DOHH2 (cell line): Measurements from ENCODE around the gene TTC28.

Source experiments
- H3F3A ChIP-seq: fragments of 200-600 bp; sonication (generic), shearing (Covaris generic); 2 replicates; pipeline ENCODE4 v1.6.0; 2016; ENCODE audit warnings: antibody characterized with exemption, mild to moderate bottlenecking; ENCODE audit not compliant: control insufficient read depth, insufficient read depth
- H3K27ac ChIP-seq: fragments of 200-600 bp; sonication (generic); 2 replicates; pipeline ENCODE4 v1.5.1; 2014; ENCODE audit warnings: low read depth, mild to moderate bottlenecking, low read length, moderate library complexity
- H3K27me3 ChIP-seq: fragments of 200-600 bp; sonication (generic); 2 replicates; pipeline ENCODE4 v1.6.1; 2014; ENCODE audit warnings: mild to moderate bottlenecking, low read length, mixed read lengths; ENCODE audit not compliant: control insufficient read depth
- H3K36me3 ChIP-seq: fragments of 200-600 bp; sonication (generic); 2 replicates; pipeline ENCODE4 v1.6.1; 2014; ENCODE audit warnings: mild to moderate bottlenecking, low read length, moderate library complexity, mixed read lengths; ENCODE audit not compliant: control insufficient read depth
- H3K4me1 ChIP-seq: fragments of 200-600 bp; sonication (generic); 2 replicates; pipeline ENCODE4 v1.6.1; 2014; ENCODE audit warnings: mild to moderate bottlenecking, low read length, mixed read lengths; ENCODE audit not compliant: control insufficient read depth
- H3K4me2 ChIP-seq: fragments of 200-600 bp; sonication (generic); 2 replicates; pipeline ENCODE4 v1.6.0; 2014; ENCODE audit warnings: mild to moderate bottlenecking, low read length, moderate library complexity
- H3K4me3 ChIP-seq: fragments of 200-600 bp; sonication (generic); 2 replicates; pipeline ENCODE4 v1.5.1; 2014; ENCODE audit warnings: mild to moderate bottlenecking, low read length, mixed read lengths
- H3K79me2 ChIP-seq: fragments of 200-600 bp; sonication (generic); 2 replicates; pipeline ENCODE4 v1.6.1; 2014; ENCODE audit warnings: mild to moderate bottlenecking, low read length, mixed read lengths; ENCODE audit not compliant: control insufficient read depth
- H3K9me2 ChIP-seq: fragments of 200-600 bp; sonication (generic); replicated peaks from 2 replicates; pipeline ENCODE4 v1.6.1; 2014; ENCODE audit warnings: mild to moderate bottlenecking, low read length, mixed read lengths; ENCODE audit not compliant: control insufficient read depth
- H3K9me3 ChIP-seq: fragments of 200-600 bp; sonication (generic); 2 replicates; pipeline ENCODE4 v1.6.1; 2014; ENCODE audit warnings: antibody characterized with exemption, low read length, mixed read lengths; ENCODE audit not compliant: control insufficient read depth, insufficient read depth
- H4K20me1 ChIP-seq: fragments of 200-600 bp; sonication (generic); 2 replicates; pipeline ENCODE4 v1.6.0; 2014; ENCODE audit warnings: low read depth, mild to moderate bottlenecking, antibody characterized with exemption, low read length, moderate library complexity; ENCODE audit not compliant: control insufficient read depth, insufficient read depth
- EZH2phosphoT487 ChIP-seq: fragments of 200-600 bp; sonication (generic); IDR thresholded peaks from 2 replicates; pipeline ENCODE4 v1.6.1; 2017; ENCODE audit warnings: borderline replicate concordance, mild to moderate bottlenecking, antibody characterized with exemption, low read length, moderate library complexity, mixed read lengths
- TF ChIP-seq, protein P1 (sequence below): fragments of 200-600 bp; sonication (generic); IDR thresholded peaks from one replicate; pipeline ENCODE4 v1.5.1; 2014; ENCODE audit warnings: antibody characterized with exemption, mild to moderate bottlenecking, low read depth, low read length; ENCODE audit not compliant: poor library complexity, severe bottlenecking

The TTC28 gene

GRCh38 chr22:28332410-28332809 is 347.2 kb downstream of the TTC28 start:
- Histone ChIP-seq H3K27me3 (peaks cover 9% of the 10 kb centered on the region; the same call in 1 of the 2 replicates), H3K36me3 (no peaks in the 10 kb centered on the region), H3F3A (no peaks in the 10 kb centered on the region), H3K9me2 (no peaks in the 10 kb centered on the region), H3K27ac (no peak overlapping the region), H3K79me2 (no peaks in the 10 kb centered on the region), H3K4me2 (no peak overlapping the region), H3K4me1 (no peaks in the 10 kb centered on the region), H3K9me3 (no peaks in the 10 kb centered on the region), H4K20me1 (no peaks in the 10 kb centered on the region), H3K4me3 (no peak overlapping the region)
- TF ChIP-seq, protein P1, sequence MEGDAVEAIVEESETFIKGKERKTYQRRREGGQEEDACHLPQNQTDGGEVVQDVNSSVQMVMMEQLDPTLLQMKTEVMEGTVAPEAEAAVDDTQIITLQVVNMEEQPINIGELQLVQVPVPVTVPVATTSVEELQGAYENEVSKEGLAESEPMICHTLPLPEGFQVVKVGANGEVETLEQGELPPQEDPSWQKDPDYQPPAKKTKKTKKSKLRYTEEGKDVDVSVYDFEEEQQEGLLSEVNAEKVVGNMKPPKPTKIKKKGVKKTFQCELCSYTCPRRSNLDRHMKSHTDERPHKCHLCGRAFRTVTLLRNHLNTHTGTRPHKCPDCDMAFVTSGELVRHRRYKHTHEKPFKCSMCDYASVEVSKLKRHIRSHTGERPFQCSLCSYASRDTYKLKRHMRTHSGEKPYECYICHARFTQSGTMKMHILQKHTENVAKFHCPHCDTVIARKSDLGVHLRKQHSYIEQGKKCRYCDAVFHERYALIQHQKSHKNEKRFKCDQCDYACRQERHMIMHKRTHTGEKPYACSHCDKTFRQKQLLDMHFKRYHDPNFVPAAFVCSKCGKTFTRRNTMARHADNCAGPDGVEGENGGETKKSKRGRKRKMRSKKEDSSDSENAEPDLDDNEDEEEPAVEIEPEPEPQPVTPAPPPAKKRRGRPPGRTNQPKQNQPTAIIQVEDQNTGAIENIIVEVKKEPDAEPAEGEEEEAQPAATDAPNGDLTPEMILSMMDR = no peak
- TF ChIP-seq EZH2phosphoT487 = no peak

- Histone ChIP-seq H3K79me2 (no peaks in the 10 kb centered on the region), H4K20me1 (no peaks in the 10 kb centered on the region), H3K27me3 (peaks cover 9% of the 10 kb centered on the region; the same call in 1 of the 2 replicates), H3K4me1 (no peaks in the 10 kb centered on the region), H3K27ac (no peak overlapping the region), H3K9me2 (no peaks in the 10 kb centered on the region), H3F3A (no peaks in the 10 kb centered on the region), H3K4me3 (no peak overlapping the region), H3K36me3 (no peaks in the 10 kb centered on the region), H3K4me2 (no peak overlapping the region), H3K9me3 (no peaks in the 10 kb centered on the region)
- no peak for TF ChIP-seq EZH2phosphoT487
- TF ChIP-seq, protein P1 = no peak
These were observed 347.9 kb downstream of the TTC28 start for GRCh38 chr22:28331695-28332094.

DNA sequence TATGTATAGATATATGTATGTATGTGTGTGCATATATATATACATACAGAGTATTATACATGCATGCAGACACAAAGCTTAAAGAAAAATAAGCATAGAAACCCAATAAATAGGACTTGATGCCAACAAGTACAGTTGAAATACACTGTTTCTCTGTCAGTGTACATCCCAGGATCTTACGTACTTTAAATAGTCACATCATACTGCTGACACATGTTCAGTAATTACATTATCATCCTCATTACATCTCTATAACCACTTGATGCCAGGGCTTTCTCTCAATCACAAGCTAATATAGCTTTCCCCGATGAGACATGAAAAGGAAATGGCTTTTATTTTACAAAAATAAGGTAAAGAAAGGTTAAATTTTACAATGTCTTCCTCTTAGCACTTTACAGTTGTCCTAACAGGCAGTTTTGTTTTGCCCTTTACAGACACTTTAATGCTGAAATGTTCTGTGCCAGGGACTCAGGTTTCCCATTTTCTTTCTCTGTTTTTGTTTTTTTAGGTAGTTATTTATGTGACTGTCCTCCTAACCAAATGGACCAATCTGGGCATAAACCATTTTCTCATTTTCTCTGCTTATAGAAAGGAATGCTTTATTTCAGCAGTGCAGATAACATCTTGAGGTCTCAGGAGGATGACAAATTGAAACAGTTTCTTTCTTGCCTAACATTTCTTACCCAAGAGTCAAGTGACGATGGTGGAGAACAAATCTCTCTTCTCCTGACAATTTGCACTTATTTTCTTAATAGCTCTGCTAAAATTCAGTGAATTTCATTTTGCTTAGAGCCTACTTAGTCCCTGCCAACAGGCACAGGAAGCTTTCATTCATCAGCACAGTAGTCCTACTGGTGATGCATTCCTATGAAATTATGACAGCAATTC is 350.2 kb downstream of the TTC28 start:
- TF ChIP-seq, protein P1 = no peak
- no peak for TF ChIP-seq EZH2phosphoT487
- Histone ChIP-seq H3K79me2 (no peaks in the 10 kb centered on the region), H3K4me3 (no peak overlapping the region), H3K4me2 (no peak overlapping the region), H4K20me1 (no peaks in the 10 kb centered on the region), H3K4me1 (no peaks in the 10 kb centered on the region), H3K27me3 (peaks cover 9% of the 10 kb centered on the region; the same call in 1 of the 2 replicates), H3K9me2 (no peaks in the 10 kb centered on the region), H3K27ac (no peak overlapping the region), H3K36me3 (no peaks in the 10 kb centered on the region), H3F3A (no peaks in the 10 kb centered on the region), H3K9me3 (no peaks in the 10 kb centered on the region)
